ENCODE results near the gene WFDC1. TPM values are rescaled to one million over a fixed set of nuclear protein-coding genes. Genes with fewer than 3 reads are reported as not detected.

Gene WFDC1
- total and polyA plus RNA-seq, 2 of the 4 experiments (the other 2 are of a cell fraction) = 4.7 to 6.8 TPM

- Histone ChIP-seq H4K91ac (ENCODE audit: insufficient read depth, low read depth, low read length) (0 out of 2 replicates have a peak overlapping the region, but pooled peaks have one; percentile 31), H3K36me3 (ENCODE audit: control insufficient read depth, insufficient read depth, low read length) (no peaks in the 10 kb centered on the region), H3K9me3 (ENCODE audit: control insufficient read depth, insufficient read depth, low read length) (no peaks in the 10 kb centered on the region), H3K4ac (ENCODE audit: low read depth, low read length) (no peak overlapping the region), H4K8ac (ENCODE audit: low read depth in 2 of 2, low read length in 2 of 2) (no peak overlapping the region), H3K56ac (ENCODE audit: extremely low read depth, insufficient read depth, low read length) (no peak overlapping the region), H3K9ac (ENCODE audit: low read depth, low read length) (no peak overlapping the region), H2BK5ac (ENCODE audit: low read depth, low read length, poor library complexity, severe bottlenecking) (no peak overlapping the region), H3K79me1 (ENCODE audit: low read depth in 1 of 2, low read length in 2 of 2) (no peaks in the 10 kb centered on the region), H2BK15ac (ENCODE audit: low read depth, low read length) (0 out of 3 replicates have a peak overlapping the region, but pooled peaks have one; percentile 56), H4K5ac (ENCODE audit: low read depth, low read length) (no peak overlapping the region), H2BK120ac (ENCODE audit: low read depth, low read length) (peak overlapping the region; percentile 30; the same call in 1 of the 2 replicates), H2BK20ac (ENCODE audit: low read depth, low read length) (no peak overlapping the region), H3K27me3 (ENCODE audit: control insufficient read depth, insufficient read depth, low read length) (peaks cover 6% of the 10 kb centered on the region), H3K4me2 (ENCODE audit: low read depth, low read length) (no peak overlapping the region), H2AK9ac (replicated peaks; ENCODE audit: low read depth, low read length, poor library complexity) (no peak overlapping the region), H3K23ac (ENCODE audit: low read depth, low read length) (no peak overlapping the region), H2AFZ (replicated peaks; ENCODE audit: low read length, poor library complexity) (no peak overlapping the region), H4K20me1 (ENCODE audit: insufficient read depth, low read length) (no peaks in the 10 kb centered on the region), H3K18ac (ENCODE audit: low read depth, low read length) (no peak overlapping the region), H3K14ac (replicated peaks; ENCODE audit: low read depth, low read length) (no peak overlapping the region), H3K9me1 (ENCODE audit: insufficient read depth, low read length) (peaks cover 3% of the 10 kb centered on the region; the same call in 1 of the 2 replicates), H3K4me1 (ENCODE audit: control insufficient read depth, insufficient read depth, low read length) (peaks cover 9% of the 10 kb centered on the region; the same call in 1 of the 2 replicates), H2AK5ac (ENCODE audit: low read depth, low read length) (peak overlapping the region; percentile 49), H3K4me3 (ENCODE audit: insufficient read depth, low read depth, low read length) (no peak overlapping the region), H3K27ac (ENCODE audit: insufficient read depth, low read length) (no peak overlapping the region)
- CTCF ChIA-PET = interaction anchor here (1.6 kb wide), 1 partner anchor 28 kb away, joined by 5 read pairs; no protein-coding TSS in a partner anchor
- dilution Hi-C loops (cut with HindIII; ENCODE audit: low sequenced_read_pairs, unreplicated experiment) = no loop called here
- in situ Hi-C loops (cut with MboI; ENCODE audit: low sequenced_read_pairs) = loop anchor here (5.0 to 25.0 kb wide), 3 partner anchors 212 to 432 kb away; partner anchors contain the start of gene KLHL36
- no TSS peak for BruUV-seq (replicated peaks)
- intact Hi-C loops (cut with micrococcal nuclease) = no loop called here
- DNase-seq (no peak), ATAC-seq (ENCODE audit: low read depth) (no peak)
- no peak for TF ChIP-seq RFX5 (IDR thresholded peaks at IDR 0.05; ENCODE audit: low read depth, low read length)
- no peak for TF ChIP-seq ELK1 (IDR thresholded peaks at IDR 0.05; ENCODE audit: borderline replicate concordance, low read depth, low read length)
- TF ChIP-seq MAZ (IDR thresholded peaks at IDR 0.05; ENCODE audit: borderline replicate concordance, low read depth, low read length) = no peak
- TF ChIP-seq USF2 (IDR thresholded peaks at IDR 0.05; ENCODE audit: low read depth, low read length) = no peak
- TF ChIP-seq MAFK (IDR thresholded peaks at IDR 0.05; ENCODE audit: low read depth, low read length) = no peak
- no peak for TF ChIP-seq CHD1 (IDR thresholded peaks at IDR 0.05; ENCODE audit: low read depth, low read length)
- TF ChIP-seq MXI1 (IDR thresholded peaks at IDR 0.05; ENCODE audit: borderline replicate concordance, low read depth, low read length) = no peak
- TF ChIP-seq FOS (IDR thresholded peaks at IDR 0.05; ENCODE audit: low read depth, low read length) = no peak
- no peak for TF ChIP-seq CEBPB (IDR thresholded peaks at IDR 0.05; ENCODE audit: low read depth, low read length)
- TF ChIP-seq NFE2L2 (IDR thresholded peaks at IDR 0.05; ENCODE audit: low read depth, low read length) = no peak
- no peak for TF ChIP-seq SMC3 (IDR thresholded peaks at IDR 0.05; ENCODE audit: low read depth, low read length)
- TF ChIP-seq, protein P1, sequence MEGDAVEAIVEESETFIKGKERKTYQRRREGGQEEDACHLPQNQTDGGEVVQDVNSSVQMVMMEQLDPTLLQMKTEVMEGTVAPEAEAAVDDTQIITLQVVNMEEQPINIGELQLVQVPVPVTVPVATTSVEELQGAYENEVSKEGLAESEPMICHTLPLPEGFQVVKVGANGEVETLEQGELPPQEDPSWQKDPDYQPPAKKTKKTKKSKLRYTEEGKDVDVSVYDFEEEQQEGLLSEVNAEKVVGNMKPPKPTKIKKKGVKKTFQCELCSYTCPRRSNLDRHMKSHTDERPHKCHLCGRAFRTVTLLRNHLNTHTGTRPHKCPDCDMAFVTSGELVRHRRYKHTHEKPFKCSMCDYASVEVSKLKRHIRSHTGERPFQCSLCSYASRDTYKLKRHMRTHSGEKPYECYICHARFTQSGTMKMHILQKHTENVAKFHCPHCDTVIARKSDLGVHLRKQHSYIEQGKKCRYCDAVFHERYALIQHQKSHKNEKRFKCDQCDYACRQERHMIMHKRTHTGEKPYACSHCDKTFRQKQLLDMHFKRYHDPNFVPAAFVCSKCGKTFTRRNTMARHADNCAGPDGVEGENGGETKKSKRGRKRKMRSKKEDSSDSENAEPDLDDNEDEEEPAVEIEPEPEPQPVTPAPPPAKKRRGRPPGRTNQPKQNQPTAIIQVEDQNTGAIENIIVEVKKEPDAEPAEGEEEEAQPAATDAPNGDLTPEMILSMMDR (conservative IDR thresholded peaks at IDR 0.05; ENCODE audit: low read depth, low read length) = no peak
- 93% methylated on average over 7 of the region's 12 CpGs; no CpG with 5 or more reads in 1 of the 2 experiments for WGBS, 2 experiments (ENCODE audit: extremely low coverage in 2 of 2, insufficient read length in 1 of 2)
- POLR2A ChIA-PET (ENCODE audit: unreplicated experiment) = no interaction called here
These were observed 14.8 kb upstream of the WFDC1 start for GRCh38 chr16:84279881-84280280.

All from IMR-90 (cell line).